GM19043 (cell line): Measurements from ENCODE around the gene HLX.

Source experiments
- ATAC-seq: cut with Tn5 transposase; IDR thresholded peaks from one replicate; pipeline ENCODE4 v1.9.1; 2021; ENCODE audit warnings: low read depth; ENCODE audit not compliant: unreplicated experiment

HLX gene

GRCh38 chr1:220879076-220879508 lies at the start of gene HLX:
Gene HLX, plus strand, starts transcription at chr1:220879443. Its CDS starts 415 bp downstream, at chr1:220879858.
- peak; percentile 35 for ATAC-seq

- ATAC-seq = no peak
Observed at GRCh38 chr1:220833436-220833835, 45.8 kb upstream of the HLX start.

- no peak for ATAC-seq
Observed at GRCh38 chr1:220834155-220834870, 44.9 kb upstream of the HLX start.

GRCh38 chr1:220838578-220838977 lies 40.7 kb upstream of the HLX start:
- ATAC-seq = no peak

- ATAC-seq = no peak
Observed at GRCh38 chr1:220839474-220839873, 39.8 kb upstream of the HLX start.

- no peak for ATAC-seq
Observed at GRCh38 chr1:220841293-220841692, 38.0 kb upstream of the HLX start.

- ATAC-seq = no peak
Observed at GRCh38 chr1:220843481-220844011, 35.7 kb upstream of the HLX start.

GRCh38 chr1:220852408-220852807 lies 26.8 kb upstream of the HLX start:
- ATAC-seq = no peak

GRCh38 chr1:220872296-220872695 lies 6.9 kb upstream of the HLX start:
- ATAC-seq = no peak

- no peak for ATAC-seq
Observed at GRCh38 chr1:220873087-220873486, 6.2 kb upstream of the HLX start.

- ATAC-seq = no peak
Observed at GRCh38 chr1:220873868-220874655, 5.2 kb upstream of the HLX start.

GRCh38 chr1:220875260-220875659 lies 4.0 kb upstream of the HLX start:
- no peak for ATAC-seq

GRCh38 chr1:220876511-220877376 lies 2.5 kb upstream of the HLX start:
- ATAC-seq = no peak

GRCh38 chr1:220877377-220878095 lies 1.7 kb upstream of the HLX start:
- no peak for ATAC-seq

- peak; percentile 10 for ATAC-seq
Observed at GRCh38 chr1:220878191-220879075, 810 bp upstream of the HLX start.

- peak; percentile 29 for ATAC-seq
Observed at GRCh38 chr1:220879509-220880361, 492 bp downstream of the HLX start.

- no peak for ATAC-seq
Observed at GRCh38 chr1:220880362-220880670, 1.1 kb downstream of the HLX start.

GRCh38 chr1:220880726-220881506 lies 1.7 kb downstream of the HLX start:
- no peak for ATAC-seq
